BLaER1 treated with 17β-estradiol and CSF1 and Interleukin-3, amounts not matched to agents 10 nM and 100 nM (cell line): ENCODE measurements around the gene CARD10.

ENCODE experiments used
- H3K27ac ChIP-seq, 11 experiments: shearing (Covaris generic); formaldehyde crosslinking; 2 replicates each; pipeline ENCODE4 v1.8.1; 2022
- H3K27me3 ChIP-seq, 11 experiments: shearing (Covaris generic); formaldehyde crosslinking; 2 replicates each; pipeline ENCODE4 v1.8.1; 2022
- H3K36me3 ChIP-seq, 11 experiments: shearing (Covaris generic); formaldehyde crosslinking; 2 replicates each; pipeline ENCODE4 v1.8.1; 2022
- H3K4me1 ChIP-seq, 10 experiments: shearing (Covaris generic); formaldehyde crosslinking; 2 replicates each; pipeline ENCODE4 v1.8.1; 2022
- H3K4me2 ChIP-seq, 11 experiments: shearing (Covaris generic); formaldehyde crosslinking; 2 replicates each; pipeline ENCODE4 v1.8.1; 2022
- H3K4me3 ChIP-seq, 10 experiments: shearing (Covaris generic); formaldehyde crosslinking; 2 replicates each; pipeline ENCODE4 v1.8.1; 2022
- H3K9ac ChIP-seq, 11 experiments: shearing (Covaris generic); formaldehyde crosslinking; 2 replicates each; pipeline ENCODE4 v1.8.1; 2022
- H3K9me3 ChIP-seq, 11 experiments: shearing (Covaris generic); formaldehyde crosslinking; replicated peaks in 1 of 11; 2 replicates each; pipeline ENCODE4 v1.8.1; 2022
- H4K20me1 ChIP-seq, 11 experiments: shearing (Covaris generic); formaldehyde crosslinking; 2 replicates each; pipeline ENCODE4 v1.8.1; 2022
- Cebpa-rat ChIP-seq, 11 experiments: shearing (Covaris generic); IDR thresholded peaks; 2 replicates each; pipeline ENCODE4 v1.8.1; 2022

Gene CARD10

GRCh38 chr22:37488337-37489135 is 30.7 kb downstream of the CARD10 start:
- Histone ChIP-seq H3K9ac (peak overlapping the region in 2 of 11 experiments; percentile 6 to 41; a peak in 2 of 22 replicates), H3K4me3 (no peak overlapping the region), H3K27ac (peak overlapping the region in 1 of 11 experiments; percentile 20; a peak in 2 of 22 replicates), H3K4me2 (peak overlapping the region in 10 of 11 experiments; percentile 12 to 100 (median 98); a peak in 18 of 22 replicates), H3K9me3 (no peaks in the 10 kb centered on the region), H4K20me1 (peaks cover 0 to 7% (median 0%) of the 10 kb centered on the region in 11 experiments; a peak in 2 of 22 replicates), H3K27me3 (no peaks in the 10 kb centered on the region), H3K4me1 (peaks cover 38 to 71% (median 57%) of the 10 kb centered on the region in 10 experiments), H3K36me3 (no peaks in the 10 kb centered on the region)
- no peak for TF ChIP-seq Cebpa-rat (IDR thresholded peaks at IDR 0.05)

GRCh38 chr22:37487571-37487970 is 31.6 kb downstream of the CARD10 start:
- H3K4me2 ChIP-seq, result peak overlapping the region; percentile 96 to 100 (median 99)
- no peak overlapping the region for H3K4me3 ChIP-seq

GRCh38 chr22:37487129-37487528 is 32.1 kb downstream of the CARD10 start:
- TF ChIP-seq Cebpa-rat (IDR thresholded peaks at IDR 0.05), result no peak
- H3K36me3 ChIP-seq, result peaks cover 0 to 6% (median 0%) of the 10 kb centered on the region in 11 experiments; a peak in 2 of 22 replicates
- H3K9me3 ChIP-seq, result no peaks in the 10 kb centered on the region
- peak overlapping the region in 1 of 10 experiments; percentile 86; a peak in 1 of 20 replicates for H3K4me3 ChIP-seq
- peak overlapping the region in 7 of 11 experiments; percentile 88 to 99 (median 93); a peak in 10 of 22 replicates for H3K27ac ChIP-seq
- H3K27me3 ChIP-seq, result no peaks in the 10 kb centered on the region
- H3K4me1 ChIP-seq, result peaks cover 46 to 75% (median 65%) of the 10 kb centered on the region in 10 experiments
- peak overlapping the region; percentile 96 to 100 (median 99) for H3K4me2 ChIP-seq
- H4K20me1 ChIP-seq, result peaks cover 0 to 10% (median 8%) of the 10 kb centered on the region in 11 experiments; a peak in 12 of 22 replicates
- H3K9ac ChIP-seq, result peak overlapping the region in 7 of 11 experiments; percentile 89 to 95 (median 92); a peak in 4 of 22 replicates

More at GRCh38 chr22:37487571-37487970, 31.6 kb downstream of the CARD10 start:
- H3K36me3 ChIP-seq, result peaks cover 0 to 2% (median 0%) of the 10 kb centered on the region in 11 experiments; a peak in 2 of 22 replicates
- no peak for TF ChIP-seq Cebpa-rat (IDR thresholded peaks at IDR 0.05)
- 0 out of 22 replicates have a peak overlapping the region, but pooled peaks of 1 of the 11 experiments have one; percentile 9 for H3K9ac ChIP-seq
- H3K4me1 ChIP-seq, result peaks cover 42 to 75% (median 62%) of the 10 kb centered on the region in 10 experiments
- no peaks in the 10 kb centered on the region for H3K9me3 ChIP-seq
- peaks cover 0 to 8% (median 4%) of the 10 kb centered on the region in 11 experiments; a peak in 10 of 22 replicates for H4K20me1 ChIP-seq
- no peaks in the 10 kb centered on the region for H3K27me3 ChIP-seq
- H3K27ac ChIP-seq, result peak overlapping the region in 1 of 11 experiments; percentile 96; a peak in 1 of 22 replicates

GRCh38 chr22:37486224-37486845 is 32.9 kb downstream of the CARD10 start, which contains the start of gene MFNG:
Gene MFNG, minus strand, starts transcription at chr22:37486384. Its CDS starts 207 bp downstream, at chr22:37486177.
- no peak for TF ChIP-seq Cebpa-rat (IDR thresholded peaks at IDR 0.05)
- Histone ChIP-seq H4K20me1 (peaks cover 8 to 18% (median 16%) of the 10 kb centered on the region in 11 experiments; a peak in 15 of 22 replicates), H3K27ac (peak within 1 kb of the TSS; percentile 87 to 99 (median 94)), H3K9ac (peak within 1 kb of the TSS; percentile 86 to 95 (median 91)), H3K4me1 (peaks cover 54 to 78% (median 73%) of the 10 kb centered on the region in 10 experiments), H3K9me3 (no peaks in the 10 kb centered on the region), H3K4me3 (peak within 1 kb of the TSS; percentile 67 to 87 (median 78)), H3K4me2 (peak within 1 kb of the TSS; percentile 96 to 100 (median 99)), H3K36me3 (peaks cover 0 to 14% (median 0%) of the 10 kb centered on the region in 11 experiments; a peak in 8 of 22 replicates), H3K27me3 (no peaks in the 10 kb centered on the region)

DNA sequence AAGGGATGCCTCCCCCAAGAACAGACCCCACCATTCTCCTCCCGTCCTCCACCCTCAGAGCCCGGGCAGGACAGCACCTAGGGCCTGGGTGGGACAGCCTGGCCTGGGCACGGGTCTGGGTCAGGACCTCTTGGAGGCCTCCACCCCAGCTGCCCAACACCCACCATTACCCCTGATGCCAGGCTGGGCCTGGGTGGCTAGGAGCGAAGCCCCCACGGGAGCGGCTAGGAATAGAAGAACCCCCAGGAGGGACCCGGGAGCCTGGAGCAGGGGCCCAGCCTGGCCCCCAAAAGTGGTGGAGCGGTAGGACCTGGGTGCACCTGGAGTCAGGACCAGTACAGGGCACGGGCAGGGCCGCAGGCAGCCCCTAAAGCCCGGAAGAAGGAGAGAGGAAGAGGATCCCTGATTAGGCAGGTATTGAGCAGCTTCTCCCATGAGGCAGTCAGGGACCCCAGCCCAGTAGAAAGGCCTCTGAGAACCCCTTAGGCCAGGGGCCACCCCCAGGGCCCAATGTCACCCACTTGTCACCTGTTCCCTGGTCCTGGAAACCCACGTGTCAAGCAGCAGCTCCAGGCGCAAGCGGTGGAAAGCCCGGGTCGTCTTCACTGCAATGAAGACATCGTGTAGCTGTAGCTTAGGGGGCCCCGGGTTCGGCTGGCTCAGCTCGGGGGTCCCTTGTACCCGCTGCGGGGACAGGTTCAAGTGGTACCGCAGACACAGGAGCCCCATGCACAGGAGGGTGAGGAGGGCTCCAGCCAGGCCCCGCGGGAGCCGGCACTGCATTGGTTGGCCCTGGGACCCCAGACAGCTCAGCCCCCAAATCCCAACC is 33.6 kb downstream of the CARD10 start:
- H3K27ac ChIP-seq, result peak overlapping the region; percentile 87 to 99 (median 94)
- H3K36me3 ChIP-seq, result peaks cover 0 to 22% (median 7%) of the 10 kb centered on the region in 11 experiments; a peak in 14 of 22 replicates
- no peaks in the 10 kb centered on the region for H3K9me3 ChIP-seq
- peaks cover 62 to 86% (median 81%) of the 10 kb centered on the region in 10 experiments for H3K4me1 ChIP-seq
- H4K20me1 ChIP-seq, result peaks cover 15 to 25% (median 22%) of the 10 kb centered on the region in 11 experiments; a peak in 17 of 22 replicates
- H3K4me3 ChIP-seq, result peak overlapping the region; percentile 67 to 87 (median 78)
- peak overlapping the region; percentile 86 to 95 (median 91) for H3K9ac ChIP-seq
- H3K4me2 ChIP-seq, result peak overlapping the region; percentile 96 to 100 (median 99)
- no peak for TF ChIP-seq Cebpa-rat (IDR thresholded peaks at IDR 0.05)
- no peaks in the 10 kb centered on the region for H3K27me3 ChIP-seq

GRCh38 chr22:37484480-37485394 is 34.5 kb downstream of the CARD10 start:
- no peak for TF ChIP-seq Cebpa-rat (IDR thresholded peaks at IDR 0.05)
- Histone ChIP-seq H3K4me2 (peak overlapping the region; percentile 96 to 100 (median 99)), H4K20me1 (peaks cover 24 to 34% (median 31%) of the 10 kb centered on the region in 11 experiments; a peak in 18 of 22 replicates), H3K27ac (peak overlapping the region; percentile 87 to 99 (median 94)), H3K9me3 (no peaks in the 10 kb centered on the region), H3K27me3 (no peaks in the 10 kb centered on the region), H3K4me1 (peaks cover 70 to 94% (median 89%) of the 10 kb centered on the region in 10 experiments), H3K36me3 (peaks cover 7 to 30% (median 16%) of the 10 kb centered on the region in 11 experiments), H3K4me3 (peak overlapping the region; percentile 67 to 87 (median 78)), H3K9ac (peak overlapping the region; percentile 86 to 95 (median 91))

DNA sequence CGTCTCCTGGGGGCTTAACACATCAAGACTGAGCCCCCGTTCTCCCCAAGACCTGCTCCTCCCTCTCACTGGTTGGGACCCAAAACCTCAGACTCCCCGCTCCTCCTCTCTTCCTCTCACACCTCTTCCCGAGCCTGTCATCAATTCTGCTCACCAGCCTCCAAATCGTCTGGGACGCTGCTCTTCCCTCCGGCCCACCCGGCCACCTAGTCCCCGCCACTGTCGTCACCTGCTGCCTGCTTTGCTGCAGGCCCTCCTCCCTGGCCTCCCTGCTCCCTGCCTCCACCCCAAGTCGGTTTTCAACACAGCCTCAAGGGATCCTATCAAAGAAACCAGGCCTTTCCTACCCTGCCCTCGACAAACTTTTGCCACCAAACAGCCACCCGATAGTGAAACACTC is 36.2 kb downstream of the CARD10 start:
- TF ChIP-seq Cebpa-rat (IDR thresholded peaks at IDR 0.05), result no peak
- Histone ChIP-seq H4K20me1 (peaks cover 33 to 51% (median 43%) of the 10 kb centered on the region in 11 experiments; a peak in 18 of 22 replicates), H3K4me2 (peak overlapping the region; percentile 96 to 100 (median 99)), H3K4me1 (peaks cover 60 to 99% (median 81%) of the 10 kb centered on the region in 10 experiments), H3K4me3 (peak overlapping the region; percentile 67 to 87 (median 78); a peak in 19 of 20 replicates), H3K27ac (peak overlapping the region; percentile 87 to 99 (median 94); a peak in 21 of 22 replicates), H3K9me3 (no peaks in the 10 kb centered on the region), H3K27me3 (no peaks in the 10 kb centered on the region), H3K36me3 (peaks cover 24 to 47% (median 33%) of the 10 kb centered on the region in 11 experiments), H3K9ac (peak overlapping the region; percentile 86 to 95 (median 91); a peak in 21 of 22 replicates)
